ENCODE data around the gene OR5V1. TPM values are rescaled to one million over a fixed set of nuclear protein-coding genes. Genes with fewer than 3 reads are reported as not detected.
"Not testable (repeated sequence)": the region's sequence is repeated elsewhere in the genome, so short reads cannot be mapped to it uniquely, and the experiment has no call there.

OR5V1 gene
- not detected for total RNA-seq
- long read RNA-seq, result 0 reads

- intact Hi-C loops (cut with DNase I), result no loop called here
- DNase-seq (ENCODE audit: low spot score), result no peak
Measured at GRCh38 chr6:29368765-29369164, at the start of gene OR5V1. OR5V1 (minus strand) TSS chr6:29368865; CDS start chr6:29356195, 12,670 bp downstream.

- intact Hi-C loops (cut with DNase I), result no loop called here
Measured at GRCh38 chr6:29414588-29414987, 45.9 kb upstream of the OR5V1 start, which contains the start of gene OR12D1. OR12D1 (plus strand) TSS chr6:29414928.

GRCh38 chr6:29403801-29404200 lies 35.1 kb upstream of the OR5V1 start:
- DNase-seq (ENCODE audit: low spot score), result no peak
- intact Hi-C loops (cut with DNase I), result no loop called here

More at GRCh38 chr6:29414588-29414987, 45.9 kb upstream of the OR5V1 start, which contains the start of gene OR12D1:
- no peak for DNase-seq (ENCODE audit: low spot score)

GRCh38 chr6:29399525-29399924 lies 30.9 kb upstream of the OR5V1 start:
- no peak for DNase-seq (ENCODE audit: low spot score)
- intact Hi-C loops (cut with DNase I), result no loop called here

- intact Hi-C loops (cut with DNase I), result no loop called here
- no peak for DNase-seq (ENCODE audit: low spot score)
Measured at GRCh38 chr6:29395331-29395730, 26.7 kb upstream of the OR5V1 start, which contains the start of gene OR12D2. OR12D2 (plus strand) TSS chr6:29395631; CDS start chr6:29396700, 1,069 bp downstream.

GRCh38 chr6:29388533-29388932 lies 19.9 kb upstream of the OR5V1 start:
- no peak for DNase-seq (ENCODE audit: low spot score)
- intact Hi-C loops (cut with DNase I), result no loop called here

GRCh38 chr6:29376003-29376402 lies 7.3 kb upstream of the OR5V1 start:
- intact Hi-C loops (cut with DNase I), result no loop called here
- DNase-seq (ENCODE audit: low spot score), result no peak

- intact Hi-C loops (cut with DNase I), result no loop called here
- DNase-seq (ENCODE audit: low spot score), result no peak
Measured at GRCh38 chr6:29375191-29375590, 6.5 kb upstream of the OR5V1 start, which contains the start of gene OR12D3. OR12D3 (minus strand) TSS chr6:29375291; CDS start chr6:29375287, 4 bp downstream.

GRCh38 chr6:29355603-29356002 lies 13.1 kb downstream of the OR5V1 start:
- DNase-seq (ENCODE audit: low spot score), result no peak
- intact Hi-C loops (cut with DNase I), result no loop called here

- DNase-seq (ENCODE audit: low spot score), result no peak
Measured at GRCh38 chr6:29354980-29355379, 13.7 kb downstream of the OR5V1 start.

GRCh38 chr6:29349348-29349747 lies 19.3 kb downstream of the OR5V1 start:
- intact Hi-C loops (cut with DNase I); DNase-seq (ENCODE audit: low spot score): not testable (repeated sequence)

More at GRCh38 chr6:29354980-29355379, 13.7 kb downstream of the OR5V1 start:
- intact Hi-C loops (cut with DNase I), result no loop called here

- intact Hi-C loops (cut with DNase I), result no loop called here
- no peak for DNase-seq (ENCODE audit: low spot score)
Measured at GRCh38 chr6:29345380-29345779, 23.3 kb downstream of the OR5V1 start.

- intact Hi-C loops (cut with DNase I), result no loop called here
- DNase-seq (ENCODE audit: low spot score), result no peak
Measured at GRCh38 chr6:29336269-29336668, 32.4 kb downstream of the OR5V1 start.

- no peak for DNase-seq (ENCODE audit: low spot score)
- intact Hi-C loops (cut with DNase I), result no loop called here
Measured at GRCh38 chr6:29332676-29333075, 36.0 kb downstream of the OR5V1 start.

GRCh38 chr6:29325777-29326176 lies 42.9 kb downstream of the OR5V1 start:
- no peak for DNase-seq (ENCODE audit: low spot score)
- intact Hi-C loops (cut with DNase I), result no loop called here

GRCh38 chr6:29323332-29323731 lies 45.3 kb downstream of the OR5V1 start:
- intact Hi-C loops (cut with DNase I); DNase-seq (ENCODE audit: low spot score): not testable (repeated sequence)

GRCh38 chr6:29319931-29320330 lies 48.7 kb downstream of the OR5V1 start:
- no peak for DNase-seq (ENCODE audit: low spot score)
- intact Hi-C loops (cut with DNase I), result no loop called here

Other genes with a start within 250 kb of the OR5V1 start
- gene OR2J2, start 198.0 kb downstream of the OR5V1 start, total RNA-seq, result not detected
- gene OR14J1, start 67.2 kb downstream of the OR5V1 start, total RNA-seq, result not detected
- not detected for gene OR12D3, start 6.4 kb upstream of the OR5V1 start, total RNA-seq
- not detected for gene OR12D2, start 26.8 kb upstream of the OR5V1 start, total RNA-seq
- not detected for gene OR12D1, start 46.1 kb upstream of the OR5V1 start, total RNA-seq
- not detected for gene OR10C1, start 70.4 kb upstream of the OR5V1 start, total RNA-seq
- not detected for gene OR11A1, start 88.2 kb upstream of the OR5V1 start, total RNA-seq
- gene OR2H1, start 88.3 kb upstream of the OR5V1 start, total RNA-seq, result not detected
- gene MAS1L, start 119.1 kb upstream of the OR5V1 start, total RNA-seq, result not detected
- gene UBD, start 190.9 kb upstream of the OR5V1 start, total RNA-seq, result not detected
- gene OR2H2, start 216.3 kb upstream of the OR5V1 start, total RNA-seq, result not detected

Measured in cardiac septum (tissue), 1 donor.